Neural crest cell (in vitro differentiated cells): ENCODE data around the gene SHH. TPM values are rescaled to one million over a fixed set of nuclear protein-coding genes. Genes with fewer than 3 reads are reported as not detected.

ENCODE experiments used
- DNase-seq: peaks from one replicate; pipeline ENCODE4 v3.0.0; 2021; ENCODE audit warnings: low read depth, mixed read lengths, low spot score
- H3K27ac Mint-ChIP-seq: one replicate; pipeline ENCODE4 v1.8.0; 2021; ENCODE audit warnings: mild to moderate bottlenecking, mixed read lengths; ENCODE audit not compliant: unreplicated experiment
- H3K27me3 Mint-ChIP-seq: 2 replicates; pipeline ENCODE4 v1.8.0; 2021; ENCODE audit warnings: low read depth, mild to moderate bottlenecking, mixed read lengths
- H3K36me3 Mint-ChIP-seq: 2 replicates; pipeline ENCODE4 v1.8.0; 2021; ENCODE audit warnings: low read depth, mild to moderate bottlenecking, mixed read lengths
- H3K4me1 Mint-ChIP-seq: 2 replicates; pipeline ENCODE4 v1.8.0; 2021; ENCODE audit warnings: mixed read lengths
- H3K4me3 Mint-ChIP-seq: one replicate; pipeline ENCODE4 v1.8.0; 2021; ENCODE audit warnings: mild to moderate bottlenecking, mixed read lengths
- H3K9me3 Mint-ChIP-seq: 2 replicates; pipeline ENCODE4 v1.8.0; 2021; ENCODE audit warnings: mixed read lengths
- total RNA-seq: library from RNA; stranded (reverse); gene quantifications from 2 replicates; pipeline ENCODE4 v1.2.1, GENCODE V29; 2021
- TF ChIP-seq, protein P1 (sequence below): fragments of 200-600 bp; sonication (generic); conservative IDR thresholded peaks from 2 replicates; pipeline ENCODE4 v1.5.0; 2021; ENCODE audit warnings: antibody characterized with exemption, mild to moderate bottlenecking

Gene SHH
- total RNA-seq, 1 donor from 2014 or later, result not detected

GRCh38 chr7:155751409-155751808, 60.9 kb downstream of the SHH start:
- Mint-ChIP-seq H3K4me3 (no peak overlapping the region), H3K27ac (no peak overlapping the region), H3K9me3 (no peaks in the 10 kb centered on the region), H3K36me3 (peaks cover 4% of the 10 kb centered on the region), H3K4me1 (peaks cover 34% of the 10 kb centered on the region), H3K27me3 (no peaks in the 10 kb centered on the region)
- TF ChIP-seq, protein P1, sequence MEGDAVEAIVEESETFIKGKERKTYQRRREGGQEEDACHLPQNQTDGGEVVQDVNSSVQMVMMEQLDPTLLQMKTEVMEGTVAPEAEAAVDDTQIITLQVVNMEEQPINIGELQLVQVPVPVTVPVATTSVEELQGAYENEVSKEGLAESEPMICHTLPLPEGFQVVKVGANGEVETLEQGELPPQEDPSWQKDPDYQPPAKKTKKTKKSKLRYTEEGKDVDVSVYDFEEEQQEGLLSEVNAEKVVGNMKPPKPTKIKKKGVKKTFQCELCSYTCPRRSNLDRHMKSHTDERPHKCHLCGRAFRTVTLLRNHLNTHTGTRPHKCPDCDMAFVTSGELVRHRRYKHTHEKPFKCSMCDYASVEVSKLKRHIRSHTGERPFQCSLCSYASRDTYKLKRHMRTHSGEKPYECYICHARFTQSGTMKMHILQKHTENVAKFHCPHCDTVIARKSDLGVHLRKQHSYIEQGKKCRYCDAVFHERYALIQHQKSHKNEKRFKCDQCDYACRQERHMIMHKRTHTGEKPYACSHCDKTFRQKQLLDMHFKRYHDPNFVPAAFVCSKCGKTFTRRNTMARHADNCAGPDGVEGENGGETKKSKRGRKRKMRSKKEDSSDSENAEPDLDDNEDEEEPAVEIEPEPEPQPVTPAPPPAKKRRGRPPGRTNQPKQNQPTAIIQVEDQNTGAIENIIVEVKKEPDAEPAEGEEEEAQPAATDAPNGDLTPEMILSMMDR, result no peak
- no peak for DNase-seq

- Mint-ChIP-seq H3K9me3 (no peaks in the 10 kb centered on the region), H3K4me1 (peaks cover 34% of the 10 kb centered on the region), H3K27ac (no peak overlapping the region), H3K27me3 (no peaks in the 10 kb centered on the region), H3K4me3 (no peak overlapping the region), H3K36me3 (no peaks in the 10 kb centered on the region)
- DNase-seq, result no peak
- TF ChIP-seq, protein P1, result no peak
These were observed 61.8 kb downstream of the SHH start for GRCh38 chr7:155750255-155751125.

Other genes starting within 250 kb of the SHH start
- 73.2 and 74.6 TPM in 2 replicates for gene RBM33, start 167.8 kb downstream of the SHH start, total RNA-seq